SW480 (cell line): ENCODE measurements around the gene CHD3.
A peak's percentile ranks its signal among the peaks of the same experiment; 100 is the strongest.

ENCODE experiments used
- DNase-seq: peaks from one replicate; pipeline ENCODE4 v3.0.0-alpha.2; 2016; ENCODE audit warnings: low spot score

CHD3 gene

DNA sequence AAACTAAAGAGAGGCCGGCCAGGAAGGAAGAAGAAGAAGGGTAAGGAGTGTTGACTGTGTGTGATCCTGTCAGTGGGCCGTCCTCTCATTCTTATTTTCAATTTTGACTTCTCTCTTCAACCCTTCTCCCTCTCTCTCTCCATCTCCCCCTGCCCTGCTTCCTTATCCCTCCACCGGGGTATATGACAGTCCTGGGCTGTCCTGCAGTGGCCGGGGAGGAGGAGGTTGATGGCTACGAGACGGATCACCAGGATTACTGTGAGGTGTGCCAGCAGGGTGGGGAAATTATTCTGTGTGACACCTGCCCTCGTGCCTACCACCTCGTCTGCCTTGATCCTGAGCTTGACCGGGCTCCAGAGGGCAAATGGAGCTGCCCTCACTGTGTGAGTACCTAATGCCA lies 5.6 kb downstream of the CHD3 start:
- no peak for DNase-seq

DNA sequence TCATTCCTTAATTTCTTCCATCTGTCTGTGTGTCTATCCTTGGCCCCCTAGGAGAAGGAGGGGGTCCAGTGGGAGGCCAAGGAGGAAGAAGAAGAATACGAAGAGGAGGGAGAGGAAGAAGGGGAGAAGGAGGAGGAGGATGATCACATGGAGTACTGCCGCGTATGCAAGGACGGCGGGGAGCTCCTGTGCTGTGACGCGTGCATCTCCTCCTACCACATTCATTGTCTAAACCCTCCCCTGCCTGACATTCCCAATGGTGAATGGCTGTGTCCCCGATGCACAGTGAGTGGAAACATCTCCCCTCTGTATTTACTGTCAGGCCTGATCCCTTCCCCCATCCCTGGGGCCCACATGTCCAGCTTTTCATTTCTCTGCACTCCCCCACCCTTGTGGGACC lies 6.3 kb downstream of the CHD3 start:
- no peak for DNase-seq

DNA sequence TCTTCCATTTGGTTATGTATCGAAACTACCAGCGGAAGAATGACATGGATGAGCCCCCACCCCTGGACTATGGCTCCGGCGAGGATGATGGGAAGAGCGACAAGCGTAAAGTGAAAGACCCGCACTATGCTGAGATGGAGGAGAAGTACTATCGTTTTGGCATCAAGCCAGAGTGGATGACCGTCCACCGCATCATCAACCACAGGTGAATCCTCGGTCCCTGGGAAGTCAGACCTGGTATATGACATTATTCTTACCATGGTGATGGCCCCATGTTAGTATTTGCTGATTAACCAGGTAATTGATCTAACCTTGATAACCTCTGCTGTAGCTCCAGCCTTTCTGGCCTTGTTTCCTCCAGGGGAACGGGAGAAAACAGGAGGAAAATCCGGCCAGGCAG lies 8.5 kb downstream of the CHD3 start:
- DNase-seq: no peak

DNA sequence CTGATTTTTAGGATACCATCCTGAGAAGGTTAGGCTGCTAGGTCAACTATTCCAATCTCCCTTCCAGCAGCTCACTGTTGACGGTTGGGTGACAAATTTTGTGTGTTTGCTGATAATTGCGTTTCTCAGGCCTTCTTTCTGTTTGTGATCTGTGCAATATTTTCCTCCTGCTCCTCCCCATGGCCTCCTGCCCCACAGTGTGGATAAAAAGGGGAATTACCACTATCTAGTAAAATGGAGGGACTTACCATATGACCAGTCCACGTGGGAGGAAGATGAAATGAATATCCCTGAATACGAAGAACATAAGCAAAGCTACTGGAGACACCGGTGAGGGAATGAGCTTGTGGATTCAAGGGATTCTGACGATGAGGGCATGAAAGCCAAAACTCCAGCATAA lies 9.2 kb downstream of the CHD3 start:
- peak; percentile 54 for DNase-seq

DNA sequence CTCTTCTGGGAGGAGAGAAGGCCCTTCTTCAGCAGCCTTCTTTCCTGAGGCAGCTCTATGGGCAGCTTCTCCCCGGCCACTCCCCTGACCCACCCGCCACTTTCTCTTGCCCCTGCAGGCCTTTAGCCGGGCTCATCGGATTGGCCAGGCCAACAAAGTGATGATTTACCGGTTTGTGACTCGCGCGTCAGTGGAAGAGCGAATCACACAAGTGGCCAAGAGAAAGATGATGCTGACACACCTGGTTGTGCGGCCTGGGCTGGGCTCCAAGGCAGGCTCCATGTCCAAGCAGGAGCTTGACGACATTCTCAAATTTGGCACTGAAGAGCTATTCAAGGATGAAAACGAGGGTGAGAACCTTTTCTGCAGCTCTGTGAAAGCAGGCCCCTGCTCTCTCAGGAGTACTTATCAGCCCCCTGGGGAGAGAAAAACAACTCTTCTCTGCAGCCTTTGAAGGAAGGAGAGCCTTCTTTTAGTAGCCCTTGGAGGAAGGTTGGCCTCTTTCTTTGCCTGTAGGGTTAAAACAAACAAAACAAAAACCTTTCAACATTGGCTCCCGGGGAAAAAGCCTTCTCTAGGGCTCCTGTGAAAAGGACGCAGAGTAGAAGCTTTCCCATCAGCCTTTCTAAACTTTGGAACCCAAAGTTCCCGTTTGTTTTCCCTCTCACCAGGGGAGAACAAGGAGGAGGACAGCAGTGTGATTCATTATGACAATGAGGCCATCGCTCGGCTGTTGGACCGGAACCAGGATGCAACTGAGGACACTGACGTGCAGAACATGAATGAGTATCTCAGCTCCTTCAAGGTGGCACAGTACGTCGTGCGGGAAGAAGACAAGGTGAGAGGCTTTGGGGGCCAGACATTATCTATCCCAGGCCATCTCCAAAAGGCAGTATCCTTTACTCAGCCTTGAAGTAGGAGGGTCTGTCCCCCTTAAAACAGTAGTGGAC lies 14.8 kb downstream of the CHD3 start:
- DNase-seq: no peak

DNA sequence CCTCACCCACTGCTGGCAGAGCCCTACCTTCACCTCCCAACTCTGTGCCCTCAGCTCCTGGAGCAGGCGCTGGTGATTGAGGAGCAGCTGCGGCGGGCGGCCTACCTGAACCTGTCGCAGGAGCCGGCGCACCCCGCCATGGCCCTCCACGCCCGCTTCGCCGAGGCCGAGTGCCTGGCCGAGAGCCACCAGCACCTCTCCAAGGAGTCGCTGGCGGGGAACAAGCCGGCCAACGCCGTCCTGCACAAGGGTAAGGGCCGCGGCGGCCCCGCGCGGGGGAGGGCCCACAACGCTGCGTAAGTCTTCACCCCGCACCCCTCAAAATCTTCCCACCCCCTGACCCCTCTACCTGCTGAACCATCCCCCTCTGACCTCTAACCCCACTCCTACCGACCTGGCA lies 20.5 kb downstream of the CHD3 start:
- no peak for DNase-seq

DNA sequence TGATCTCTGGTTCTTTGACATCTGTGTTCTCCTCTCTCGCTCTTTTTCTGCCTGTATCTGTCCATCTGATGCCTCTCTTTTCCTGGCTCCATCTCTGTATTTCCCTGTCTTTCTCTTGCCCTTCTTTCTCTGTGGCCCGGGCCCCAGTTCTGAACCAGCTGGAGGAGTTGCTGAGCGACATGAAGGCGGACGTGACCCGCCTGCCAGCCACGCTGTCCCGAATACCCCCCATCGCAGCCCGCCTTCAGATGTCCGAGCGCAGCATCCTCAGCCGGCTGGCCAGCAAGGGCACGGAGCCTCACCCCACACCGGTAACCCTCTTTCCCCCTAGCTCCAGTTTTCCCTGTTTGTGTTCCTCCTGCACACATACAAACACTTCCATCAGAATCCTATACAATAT lies 21.7 kb downstream of the CHD3 start:
- no peak for DNase-seq

DNA sequence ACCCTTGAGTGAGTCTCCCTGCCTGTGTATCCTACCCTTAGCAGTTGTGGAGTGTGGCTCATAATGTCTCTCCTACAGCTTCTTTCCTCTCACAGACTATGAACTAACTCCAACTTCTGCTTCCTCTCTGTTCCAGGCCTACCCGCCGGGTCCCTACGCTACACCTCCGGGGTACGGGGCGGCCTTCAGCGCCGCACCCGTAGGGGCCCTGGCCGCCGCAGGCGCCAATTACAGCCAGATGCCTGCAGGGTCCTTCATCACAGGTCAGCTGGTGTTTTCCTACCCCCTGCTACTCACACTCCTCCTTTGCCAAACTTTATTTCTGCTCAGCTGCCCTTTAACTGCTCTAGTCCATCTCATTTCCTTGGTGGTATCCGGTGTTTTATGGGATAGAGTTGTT lies 22.1 kb downstream of the CHD3 start:
- no peak for DNase-seq

DNA sequence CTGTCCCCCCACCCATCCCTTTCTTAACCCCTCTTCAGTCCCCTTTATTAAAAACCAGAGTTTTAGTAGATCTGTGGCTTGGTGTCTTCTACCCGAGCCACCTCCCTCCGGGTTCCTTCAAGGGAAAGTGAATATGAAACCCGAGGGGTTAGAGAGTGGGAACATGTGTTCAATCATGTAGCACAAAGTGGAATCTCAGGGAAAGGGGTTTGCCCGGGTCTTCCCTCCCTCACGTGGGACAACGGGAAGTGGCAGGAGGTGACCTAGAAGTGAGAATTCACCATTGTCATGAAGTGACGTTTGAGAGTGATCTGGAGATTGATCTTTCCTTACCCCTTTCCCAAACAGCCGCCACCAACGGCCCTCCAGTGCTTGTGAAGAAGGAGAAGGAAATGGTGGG lies 22.5 kb downstream of the CHD3 start:
- DNase-seq: no peak

DNA sequence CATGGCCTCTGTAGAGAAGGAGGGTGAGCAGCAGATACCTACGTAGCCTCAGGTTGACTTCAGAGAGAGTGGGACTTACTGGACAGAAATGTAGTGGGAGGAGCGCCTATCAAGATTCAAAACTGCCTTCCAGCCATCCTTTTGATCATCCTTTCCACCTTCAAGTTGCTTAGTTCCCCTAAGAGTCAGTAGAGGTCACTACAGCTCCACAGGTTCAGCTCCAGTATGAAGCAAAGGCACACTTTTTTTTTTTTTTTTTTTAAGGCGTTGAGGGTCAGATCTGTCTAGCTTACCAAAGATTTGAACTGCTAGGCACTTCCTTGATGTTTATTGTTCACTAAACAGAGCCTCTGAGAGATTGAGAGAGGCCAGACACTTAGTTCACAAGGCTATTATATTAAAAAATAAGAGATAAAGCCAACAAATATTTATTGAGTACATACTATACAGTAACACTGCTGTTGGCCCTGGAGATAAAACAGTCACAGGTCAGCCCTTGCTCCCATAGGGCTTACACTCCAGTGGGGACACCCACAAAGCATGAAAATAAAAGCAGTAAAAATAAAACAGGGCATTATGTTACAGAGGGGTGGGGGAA lies 24.4 kb downstream of the CHD3 start:
- peak; percentile 85 for DNase-seq

DNA sequence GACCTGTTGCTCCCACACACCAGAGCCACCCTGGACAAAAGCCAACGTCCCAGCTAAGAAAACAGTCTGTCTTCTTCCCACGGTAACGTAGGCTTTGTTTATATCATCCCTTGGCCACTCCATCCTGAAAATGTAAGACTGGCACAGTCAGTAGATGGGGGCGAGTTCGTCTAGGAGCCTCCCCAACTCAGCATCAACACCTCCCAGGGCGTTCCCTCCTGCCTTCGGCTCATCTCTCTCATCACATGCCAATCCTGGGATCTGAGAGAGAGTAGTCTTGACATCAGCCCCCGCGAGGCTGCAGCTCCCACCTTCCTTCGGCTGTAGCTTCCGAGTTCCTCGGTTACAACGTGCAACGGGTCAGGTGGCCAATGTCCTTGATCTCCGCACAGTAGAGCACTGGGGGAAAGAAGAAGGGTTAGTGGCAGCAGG lies 26.6 kb downstream of the CHD3 start:
- peak; percentile 58 for DNase-seq

DNA sequence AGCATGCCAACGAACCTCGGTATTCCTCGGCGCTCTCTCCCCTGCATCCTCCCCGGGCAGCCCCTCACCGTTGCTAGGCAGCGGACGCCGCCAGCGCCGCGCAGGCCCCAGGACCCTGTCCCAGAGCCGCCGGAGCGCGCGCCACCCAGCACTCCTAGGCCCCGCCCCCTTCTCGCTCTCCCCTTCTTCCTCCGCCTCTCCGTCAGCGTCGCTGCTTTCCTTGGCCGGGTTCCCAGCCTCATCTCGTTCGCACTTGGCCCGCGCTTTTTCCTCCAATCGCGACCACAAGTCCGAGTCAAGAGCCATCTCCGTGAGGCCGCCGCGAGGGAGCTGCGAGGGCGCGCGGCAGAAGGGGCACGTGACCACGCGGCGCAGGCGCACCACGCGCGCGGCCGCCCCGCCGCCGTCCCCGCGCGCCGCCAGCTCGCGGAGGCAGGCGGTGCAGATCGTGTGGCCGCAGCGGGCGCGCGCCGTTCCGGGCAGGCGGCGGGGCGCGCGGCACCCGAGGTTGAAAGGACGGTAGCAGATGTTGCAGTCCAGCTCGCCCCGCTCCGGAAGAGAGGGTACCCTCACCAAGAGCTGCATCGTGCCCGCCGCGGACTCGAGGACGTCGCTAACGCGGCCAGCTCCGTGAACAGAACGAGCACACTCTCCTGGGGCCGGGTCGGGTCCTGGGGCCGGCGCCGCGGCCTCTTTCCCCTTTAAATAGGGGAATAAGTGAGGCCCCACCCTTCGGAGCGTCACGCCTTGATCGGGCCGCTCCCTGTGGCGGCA lies 27.2 kb downstream of the CHD3 start, which contains the start of gene RNF227:
RNF227 (minus strand) TSS at position 679 of the 774 bp plus-strand sequence; CDS start at position 585, 94 bp downstream.
- peak; percentile 90 for DNase-seq

DNA sequence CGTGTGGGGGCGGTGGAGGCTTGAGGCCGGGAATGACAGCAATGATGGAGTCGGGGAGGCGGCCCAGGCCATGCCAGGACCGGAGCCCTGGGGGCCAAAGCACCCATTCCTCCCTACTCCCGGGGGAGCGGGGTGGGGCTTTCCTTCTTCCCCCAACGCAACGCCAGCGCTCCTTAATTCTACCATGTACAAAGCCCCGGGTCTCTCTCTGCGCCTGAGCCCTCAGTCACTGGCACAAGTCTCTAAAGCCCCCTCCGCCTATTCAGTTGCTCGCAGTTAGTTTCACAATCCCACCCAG lies 27.7 kb downstream of the CHD3 start:
- DNase-seq: no peak

DNA sequence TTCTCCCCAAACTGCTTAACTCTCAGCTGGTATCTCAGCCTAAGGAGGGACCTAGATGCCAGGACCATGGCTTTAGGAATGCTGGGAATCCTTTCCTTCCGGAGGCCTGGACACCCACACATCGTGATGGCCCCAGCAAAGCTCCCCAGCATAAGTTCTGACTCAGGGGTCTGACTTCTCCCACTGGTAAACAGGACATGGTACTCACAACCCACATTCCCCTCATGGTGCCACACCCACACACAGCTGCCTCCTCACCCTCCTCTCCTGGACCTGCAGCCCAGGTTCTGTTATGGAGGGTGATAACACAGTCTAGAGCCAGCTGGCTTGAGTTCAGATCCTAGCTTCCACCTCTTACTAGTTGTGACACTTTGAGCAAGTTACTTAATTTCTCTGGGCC lies 28.2 kb downstream of the CHD3 start:
- peak; percentile 79 for DNase-seq

DNA sequence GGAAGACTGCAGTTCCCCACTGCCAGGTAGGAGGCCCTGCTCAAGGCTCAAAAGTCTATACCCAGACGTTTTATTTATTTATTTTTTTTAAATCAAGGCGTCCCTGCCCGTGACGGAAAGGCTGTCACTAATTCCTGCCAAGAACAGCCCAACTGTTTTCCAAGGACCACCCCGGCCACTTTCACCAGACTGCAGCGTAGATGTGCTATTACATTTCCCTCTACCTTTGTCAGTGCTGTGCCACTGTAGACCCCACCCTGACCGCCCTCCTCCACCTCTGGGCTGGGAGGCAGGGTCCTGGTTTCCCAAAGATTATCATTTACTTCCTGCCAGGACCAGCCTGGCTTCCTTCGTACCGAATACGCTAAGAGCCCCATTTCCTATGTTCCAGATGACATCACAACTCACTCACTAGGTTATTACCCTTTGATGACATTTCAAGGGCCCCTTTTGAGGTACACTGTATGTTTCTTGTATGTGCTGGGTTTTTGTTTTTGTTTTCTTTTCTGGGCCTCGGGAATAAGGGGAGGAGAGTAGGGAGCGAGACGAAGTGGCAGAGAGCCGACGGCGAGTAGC lies 33.8 kb downstream of the CHD3 start:
- no peak for DNase-seq

DNA sequence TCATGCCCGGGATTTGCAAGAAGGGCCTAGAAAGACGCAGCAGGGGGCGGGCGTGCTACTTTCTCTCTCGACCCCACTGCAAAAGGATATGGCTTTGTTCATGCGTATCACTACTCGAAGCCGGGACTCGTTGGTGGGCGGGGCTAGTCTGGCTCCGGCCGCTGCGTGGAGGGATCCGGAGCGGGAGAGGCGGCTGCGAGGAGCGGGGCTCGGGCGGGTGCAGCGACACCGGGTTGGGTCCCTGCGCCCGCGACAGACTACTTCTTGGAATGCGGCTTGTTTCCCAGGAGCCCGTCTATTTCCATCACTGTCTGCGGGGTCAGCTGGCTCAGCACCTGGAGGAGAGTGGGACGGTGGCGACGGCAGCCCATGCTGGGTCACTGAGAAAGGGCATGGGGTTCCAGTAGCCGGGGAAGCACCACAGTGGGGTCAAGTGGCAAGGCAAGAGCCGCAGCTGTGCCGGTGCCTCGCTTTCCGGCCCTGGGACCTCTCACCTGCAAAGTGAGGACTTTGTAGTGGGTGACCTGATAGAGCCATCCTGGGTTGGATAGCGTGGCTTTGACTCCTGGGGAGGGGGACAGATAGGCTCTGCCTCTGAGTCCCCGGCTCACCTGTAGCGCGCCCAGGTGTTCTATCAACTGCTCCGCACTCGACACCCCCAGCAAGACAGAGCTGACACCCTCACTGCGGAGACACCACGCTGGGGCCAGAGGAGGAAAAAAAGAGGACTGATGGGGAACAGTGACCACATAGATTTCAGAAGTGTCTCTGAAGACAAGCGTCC lies 34.4 kb downstream of the CHD3 start:
- DNase-seq: peak; percentile 19

DNA sequence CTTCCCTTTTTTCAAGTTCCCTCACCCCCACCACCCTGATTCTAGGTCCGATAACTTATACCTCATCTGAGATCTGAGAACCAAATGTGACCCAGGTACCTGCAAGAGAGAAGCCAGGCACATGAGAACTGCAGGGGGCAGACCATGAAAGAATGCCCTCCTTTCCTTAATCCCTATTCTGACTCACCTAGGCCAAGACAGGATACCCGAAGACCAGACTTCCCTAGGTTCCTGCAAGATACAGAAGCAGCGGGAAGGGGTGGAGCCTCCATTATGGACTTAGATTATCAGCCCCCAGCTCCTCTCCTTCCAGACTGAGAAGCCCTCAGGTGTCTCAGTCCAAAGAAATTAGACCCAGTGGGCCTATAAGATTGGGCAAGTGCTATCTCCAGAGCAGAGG lies 39.0 kb downstream of the CHD3 start:
- DNase-seq: no peak

DNA sequence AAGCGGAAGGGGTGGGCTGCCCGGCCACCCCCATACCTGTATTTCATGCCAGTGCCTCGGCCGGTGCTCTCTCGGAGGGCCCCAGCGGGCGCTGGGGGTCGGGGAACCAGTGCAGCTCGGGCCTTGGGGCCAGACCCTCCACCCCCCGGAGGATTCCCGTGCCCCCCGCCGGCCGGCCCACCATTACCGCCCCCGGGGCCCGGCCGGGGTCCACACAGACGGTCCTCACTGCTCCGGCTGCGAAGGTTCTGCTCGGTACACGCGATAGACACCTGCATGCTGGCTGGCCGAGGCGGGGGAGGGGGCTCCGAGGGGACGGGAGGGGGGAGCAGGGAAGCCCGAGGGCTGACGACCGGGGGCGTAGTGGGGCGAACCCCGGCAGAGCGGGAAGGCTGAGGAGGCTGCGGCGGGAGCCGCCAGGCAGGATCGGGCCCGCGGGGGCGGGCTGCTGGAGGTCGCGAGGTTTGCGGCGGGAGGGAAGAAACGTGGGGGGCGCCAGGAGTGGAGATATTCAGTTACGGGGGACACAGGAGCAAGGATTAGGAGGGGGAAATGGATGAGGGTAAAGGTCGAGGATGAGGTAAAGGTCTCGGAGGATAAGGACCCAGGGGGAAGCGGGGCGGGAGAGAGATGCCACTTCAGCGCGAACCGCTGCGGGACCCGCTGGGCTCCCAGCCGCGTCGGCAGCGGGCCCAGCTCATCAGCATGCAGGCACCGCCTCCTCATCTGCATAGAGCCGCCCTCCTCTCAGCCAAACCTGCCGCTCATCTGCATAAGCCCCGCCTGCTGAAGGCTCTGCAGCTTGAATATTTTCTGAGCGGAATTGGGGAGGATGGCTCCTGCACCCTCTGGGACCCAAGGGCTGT lies 40.8 kb downstream of the CHD3 start, which contains the start of gene KCNAB3:
KCNAB3 (minus strand) TSS at position 699 of the 866 bp plus-strand sequence; CDS start at position 278, 421 bp downstream.
- no peak for DNase-seq

DNA sequence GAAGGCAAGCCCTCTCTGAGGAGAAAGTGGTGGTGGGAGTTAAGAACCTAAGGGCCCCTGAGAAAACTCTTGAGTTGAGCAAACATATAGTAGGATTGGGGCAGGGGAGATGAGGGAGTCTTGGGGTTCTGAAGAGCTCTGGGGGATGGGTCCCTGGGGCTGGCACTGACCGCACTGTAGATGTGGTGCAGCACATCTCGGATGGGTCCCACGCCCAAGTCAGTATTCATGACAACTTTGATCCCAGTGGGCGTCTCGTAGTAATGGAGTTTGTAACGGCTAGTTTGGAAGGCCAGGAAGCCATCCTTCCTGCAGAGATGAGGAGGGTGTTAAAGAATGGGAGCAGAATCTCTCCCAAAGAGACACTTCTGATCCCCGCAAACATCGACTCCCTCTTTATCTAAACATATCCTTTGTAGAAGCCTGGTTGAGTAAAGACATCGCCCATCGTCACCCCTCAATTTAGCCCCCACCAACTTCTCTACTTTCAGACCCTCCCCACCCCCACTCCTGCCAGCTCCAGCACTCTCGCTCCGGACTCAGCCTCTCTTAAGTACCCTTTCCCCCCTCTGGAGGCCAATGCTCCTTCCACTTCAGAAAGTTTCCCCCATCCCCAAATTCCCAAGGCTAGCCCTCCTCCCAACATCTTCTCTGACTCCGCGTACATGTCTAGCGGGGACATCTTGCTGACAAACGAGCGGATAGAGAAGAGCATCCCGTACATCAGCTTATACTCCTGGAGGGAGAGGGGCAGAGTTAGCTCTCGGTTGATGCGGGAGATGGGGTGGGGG lies 42.4 kb downstream of the CHD3 start:
- DNase-seq: no peak
